Activated CD8-positive, alpha-beta T cell treated with anti-CD3 and anti-CD28 coated beads, Interleukin-2, amount 10 ng/mL, durations not matched to agents 7 days and 5 days (primary cell): Measurements from ENCODE around the gene VAPB. TPM values are rescaled to one million over a fixed set of nuclear protein-coding genes. Genes with fewer than 3 reads are reported as not detected.

Source experiments
- ATAC-seq: fragments of 150-1000 bp; cut with Tn5 transposase; one replicate; pipeline ENCODE4 v1.10.0; 2021; ENCODE audit warnings: moderate library complexity
- CTCF ChIA-PET: fragments of 350-600 bp; sonication (Branson Sonifier 250); formaldehyde crosslinking; loops from one replicate; lab custom pipeline; 2021; ENCODE audit warnings: antibody characterized with exemption; lab: Charles Lee
- POLR2A ChIA-PET: fragments of 350-600 bp; sonication (Branson Sonifier 250); formaldehyde crosslinking; loops from one replicate; lab custom pipeline; 2021; ENCODE audit warnings: antibody characterized with exemption; lab: Charles Lee
- DNase-seq: peaks from one replicate; pipeline ENCODE4 v3.0.0-alpha.2; 2020
- H3K27ac Mint-ChIP-seq: one replicate; pipeline ENCODE4 v1.8.0; 2021; ENCODE audit warnings: mild to moderate bottlenecking, mixed read lengths
- H3K27me3 Mint-ChIP-seq: one replicate; pipeline ENCODE4 v1.8.0; 2021; ENCODE audit warnings: low read depth, mixed read lengths
- H3K36me3 Mint-ChIP-seq: one replicate; pipeline ENCODE4 v1.8.0; 2021; ENCODE audit warnings: low read depth, mixed read lengths
- H3K4me1 Mint-ChIP-seq: one replicate; pipeline ENCODE4 v1.8.0; 2021; ENCODE audit warnings: low read depth, mixed read lengths
- H3K4me3 Mint-ChIP-seq: one replicate; pipeline ENCODE4 v1.8.0; 2021; ENCODE audit warnings: mild to moderate bottlenecking, mixed read lengths
- H3K9me3 Mint-ChIP-seq: one replicate; pipeline ENCODE4 v1.8.0; 2022; ENCODE audit warnings: mixed read lengths; ENCODE audit not compliant: insufficient read depth
- total RNA-seq, 2 experiments: library from RNA; stranded (reverse); gene quantifications; one replicate each; pipeline ENCODE4 v1.2.3, GENCODE V29; 2021

Gene VAPB
- total RNA-seq, 2 experiments from 2014 or later = 34.5 to 36.8 TPM

- CTCF ChIA-PET = no interaction called here
- no peak for DNase-seq
- H3K27me3 Mint-ChIP-seq = peaks cover 3% of the 10 kb centered on the region
Observed at GRCh38 chr20:58469616-58470015, 80.6 kb downstream of the VAPB start.

GRCh38 chr20:58470336-58471192 is 81.5 kb downstream of the VAPB start:
- ChIA-PET POLR2A (no interaction called here), CTCF (no interaction called here)
- H3K27me3 Mint-ChIP-seq = peaks cover 3% of the 10 kb centered on the region
- no peak overlapping the region for H3K4me3 Mint-ChIP-seq
- no peaks in the 10 kb centered on the region for H3K9me3 Mint-ChIP-seq
- H3K4me1 Mint-ChIP-seq = no peaks in the 10 kb centered on the region
- no peak overlapping the region for H3K27ac Mint-ChIP-seq
- no peaks in the 10 kb centered on the region for H3K36me3 Mint-ChIP-seq
- DNase-seq = no peak
- ATAC-seq = no peak

More at GRCh38 chr20:58469616-58470015, 80.6 kb downstream of the VAPB start:
- no peak for ATAC-seq
- H3K4me1 Mint-ChIP-seq = no peaks in the 10 kb centered on the region
- no peak overlapping the region for H3K4me3 Mint-ChIP-seq
- H3K36me3 Mint-ChIP-seq = no peaks in the 10 kb centered on the region
- no peaks in the 10 kb centered on the region for H3K9me3 Mint-ChIP-seq
- no peak overlapping the region for H3K27ac Mint-ChIP-seq
- POLR2A ChIA-PET = no interaction called here

- Mint-ChIP-seq H3K27ac (no peak overlapping the region), H3K4me1 (no peaks in the 10 kb centered on the region), H3K4me3 (no peak overlapping the region), H3K36me3 (no peaks in the 10 kb centered on the region), H3K27me3 (peaks cover 4% of the 10 kb centered on the region), H3K9me3 (no peaks in the 10 kb centered on the region)
- ChIA-PET CTCF (no interaction called here), POLR2A (no interaction called here)
- ATAC-seq (no peak), DNase-seq (no peak)
Observed at GRCh38 chr20:58471193-58472164, 82.5 kb downstream of the VAPB start.

- Mint-ChIP-seq H3K36me3 (no peaks in the 10 kb centered on the region), H3K27ac (no peak overlapping the region), H3K4me3 (no peak overlapping the region), H3K27me3 (peaks cover 8% of the 10 kb centered on the region), H3K4me1 (no peaks in the 10 kb centered on the region), H3K9me3 (no peaks in the 10 kb centered on the region)
- ChIA-PET CTCF (interaction anchor here (0.7 to 1.3 kb wide), 2 partner anchors 238 to 999 kb away, joined by 3 to 4 read pairs; no protein-coding TSS in a partner anchor), POLR2A (no interaction called here)
- no peak for ATAC-seq
- DNase-seq = no peak
Observed at GRCh38 chr20:58472273-58473018, 83.4 kb downstream of the VAPB start.

- CTCF ChIA-PET = interaction anchor here (1.3 kb wide), 1 partner anchor 239 kb away, joined by 4 read pairs; no protein-coding TSS in a partner anchor
- Mint-ChIP-seq H3K27me3 (peaks cover 5% of the 10 kb centered on the region), H3K36me3 (no peaks in the 10 kb centered on the region), H3K4me1 (no peaks in the 10 kb centered on the region), H3K9me3 (no peaks in the 10 kb centered on the region), H3K4me3 (no peak overlapping the region), H3K27ac (no peak overlapping the region)
- DNase-seq (no peak), ATAC-seq (no peak)
- POLR2A ChIA-PET = no interaction called here
Observed at GRCh38 chr20:58473453-58474425, 84.7 kb downstream of the VAPB start.

- ATAC-seq (no peak), DNase-seq (no peak)
- Mint-ChIP-seq H3K36me3 (no peaks in the 10 kb centered on the region), H3K4me1 (no peaks in the 10 kb centered on the region), H3K27me3 (peaks cover 5% of the 10 kb centered on the region), H3K9me3 (no peaks in the 10 kb centered on the region), H3K27ac (no peak overlapping the region), H3K4me3 (no peak overlapping the region)
- CTCF ChIA-PET = no interaction called here
- POLR2A ChIA-PET = no interaction called here
Observed at GRCh38 chr20:58475466-58475865, 86.4 kb downstream of the VAPB start.

GRCh38 chr20:58478141-58478805 is 89.2 kb downstream of the VAPB start:
- peaks cover 4% of the 10 kb centered on the region for H3K4me1 Mint-ChIP-seq
- peaks cover 9% of the 10 kb centered on the region for H3K27me3 Mint-ChIP-seq
- DNase-seq (no peak), ATAC-seq (no peak)
- no peak overlapping the region for H3K27ac Mint-ChIP-seq
- no peak overlapping the region for H3K4me3 Mint-ChIP-seq
- H3K36me3 Mint-ChIP-seq = no peaks in the 10 kb centered on the region
- POLR2A ChIA-PET = no interaction called here
- CTCF ChIA-PET = interaction anchor here (0.7 to 1.1 kb wide), 2 partner anchors 52 to 244 kb away, joined by 3 read pairs; no protein-coding TSS in a partner anchor
- no peaks in the 10 kb centered on the region for H3K9me3 Mint-ChIP-seq

- H3K27me3 Mint-ChIP-seq = peaks cover 14% of the 10 kb centered on the region
- DNase-seq (no peak), ATAC-seq (no peak)
- peaks cover 4% of the 10 kb centered on the region for H3K4me1 Mint-ChIP-seq
- H3K4me3 Mint-ChIP-seq = no peak overlapping the region
- no peaks in the 10 kb centered on the region for H3K9me3 Mint-ChIP-seq
- H3K27ac Mint-ChIP-seq = no peak overlapping the region
- ChIA-PET CTCF (interaction anchor here (1.1 to 2.5 kb wide), 4 partner anchors 62 to 359 kb away, joined by 3 to 17 read pairs (median 5); no protein-coding TSS in a partner anchor), POLR2A (interaction anchor here (0.6 kb wide), 1 partner anchor 307 kb away, joined by 3 read pairs; no protein-coding TSS in a partner anchor)
- no peaks in the 10 kb centered on the region for H3K36me3 Mint-ChIP-seq
Observed at GRCh38 chr20:58479726-58480440, 90.9 kb downstream of the VAPB start.

- Mint-ChIP-seq H3K36me3 (no peaks in the 10 kb centered on the region), H3K4me3 (no peak overlapping the region), H3K27me3 (peaks cover 14% of the 10 kb centered on the region), H3K9me3 (peaks cover 7% of the 10 kb centered on the region), H3K4me1 (peaks cover 4% of the 10 kb centered on the region), H3K27ac (no peak overlapping the region)
- ATAC-seq (no peak), DNase-seq (no peak)
- CTCF ChIA-PET = interaction anchor here (0.6 to 2.5 kb wide), 15 partner anchors 17 to 1017 kb away, joined by 3 to 17 read pairs (median 4); partner anchors contain the start of gene STX16
- POLR2A ChIA-PET = no interaction called here
Observed at GRCh38 chr20:58480551-58481336, 91.7 kb downstream of the VAPB start.
